Lower leg skin (tissue), 4 donors: ENCODE results near the gene GADD45B. TPM values are rescaled to one million over a fixed set of nuclear protein-coding genes. Genes with fewer than 3 reads are reported as not detected.

Source experiments
- DNase-seq, 2 donors: peaks; one replicate each; pipeline ENCODE4 v3.0.0-alpha.2; 2019; ENCODE audit warnings: low spot score in 2 of 2
- H3K4me3 ChIP-seq: fragments of 200-600 bp; sonication (generic); 2 replicates; pipeline ENCODE4 v1.5.1; 2017; ENCODE audit warnings: mild to moderate bottlenecking, low read depth; ENCODE audit not compliant: poor library complexity, severe bottlenecking
- CTCF ChIP-seq, 3 donors: fragments of 450-650 bp; IDR thresholded peaks; one replicate each; pipeline ENCODE4 v1.5.1; 2016; ENCODE audit warnings: antibody characterized with exemption in 3 of 3, mild to moderate bottlenecking in 3 of 3, moderate library complexity in 2 of 3
- POLR2A ChIP-seq, 2 donors: fragments of 450-650 bp; IDR thresholded peaks; one replicate each; pipeline ENCODE4 v1.6.1; 2016 to 2017; ENCODE audit warnings: antibody characterized with exemption in 2 of 2, mild to moderate bottlenecking in 1 of 2, moderate library complexity in 1 of 2
- WGBS, 2 donors: methylation state at CpG; one replicate each; pipeline ENCODE4 v1.1.5; 2018; 5-methylcytosine and 5-hydroxymethylcytosine counted together
- intact Hi-C: fragments of 100-400 bp; cut with DNase I; formaldehyde crosslinking; loops from one replicate; pipeline ENCODE4 v1.15.0; 2023; ENCODE audit warnings: low total_unique reads
- total RNA-seq, 4 donors: library from RNA; depleted of rRNA; stranded (reverse); fragments of >200 nt; gene quantifications; one replicate each; pipeline ENCODE4 v1.1.0, GENCODE V29; 2016

The GADD45B gene
- total RNA-seq, 4 donors from 2014 or later, result 74.0 to 205 (median 106) TPM

DNA sequence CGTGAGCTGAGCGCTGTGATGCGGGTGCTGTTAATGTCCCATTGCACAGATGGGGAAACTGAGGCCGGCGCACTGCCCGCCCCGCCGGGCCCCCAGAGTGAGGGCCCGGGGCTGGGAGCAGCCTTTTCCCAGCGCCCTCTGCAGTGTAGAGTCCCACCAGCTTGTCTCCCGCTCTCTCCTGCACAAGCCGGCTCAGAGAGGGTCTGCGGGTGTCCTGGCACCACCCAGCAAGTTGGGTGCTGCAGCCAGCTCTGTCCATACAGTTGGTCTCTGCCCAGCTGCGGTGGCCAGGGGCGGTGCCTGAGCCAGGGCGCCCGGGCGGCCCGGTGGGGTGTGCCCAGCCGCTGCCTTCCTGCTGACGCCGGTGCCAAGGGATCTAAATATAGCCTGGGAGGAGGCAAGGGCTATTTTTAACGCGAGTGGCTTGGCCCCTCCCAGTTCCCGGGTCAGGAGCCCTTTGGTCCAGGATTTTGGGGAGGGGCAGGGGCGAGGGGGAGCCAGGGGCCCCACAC is 19.3 kb downstream of the GADD45B start:
- DNase-seq, result peak; percentile 80 to 96
- intact Hi-C loops, result no loop called here

DNA sequence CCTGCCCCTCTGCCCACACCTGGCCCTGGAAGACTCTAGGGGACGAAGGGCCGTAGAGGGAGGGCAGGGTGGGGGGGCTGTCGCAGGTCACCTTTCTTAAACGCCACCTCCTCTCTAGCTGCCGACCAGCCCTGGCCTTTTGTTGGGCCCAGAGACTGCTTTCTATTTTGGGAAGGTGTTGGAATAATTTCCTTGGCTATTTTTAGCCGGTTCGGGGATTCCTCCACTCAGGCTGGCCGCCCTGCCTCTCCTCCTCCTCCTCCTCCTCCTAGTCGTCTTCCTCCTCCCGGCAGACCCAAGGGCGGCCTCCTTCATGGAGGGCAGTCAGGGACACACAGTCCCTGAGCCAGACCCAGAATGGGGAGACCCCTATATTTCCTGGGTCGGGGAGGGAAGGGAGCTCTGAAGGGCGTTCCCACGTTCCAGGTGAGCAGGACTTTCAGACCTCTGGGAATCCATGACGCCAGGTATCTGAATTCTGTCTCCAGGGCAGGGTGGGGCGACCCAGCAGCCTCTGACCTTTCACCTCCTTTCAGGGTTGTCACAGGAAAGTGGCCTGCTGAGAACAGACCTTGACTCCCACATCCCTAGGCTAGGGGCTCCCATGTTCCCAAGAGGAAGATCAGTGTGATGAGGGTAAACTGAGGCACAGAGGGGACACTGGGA is 19.9 kb downstream of the GADD45B start:
- DNase-seq, result no peak
- 11 to 18% methylated on average over 11 to 16 of the region's 16 CpGs for WGBS, 2 donors
- intact Hi-C loops, result no loop called here
- TF ChIP-seq CTCF (IDR thresholded peaks at IDR 0.05) (no peak), POLR2A (IDR thresholded peaks at IDR 0.05) (no peak)
- H3K4me3 ChIP-seq, result no peak overlapping the region

More for the DNA sequence above, 19.3 kb downstream of the GADD45B start:
- no peak overlapping the region for H3K4me3 ChIP-seq
- no peak for TF ChIP-seq POLR2A (IDR thresholded peaks at IDR 0.05)
- no peak for TF ChIP-seq CTCF (IDR thresholded peaks at IDR 0.05)
- 0 to 2% methylated on average over 12 to 24 of the region's 26 CpGs for WGBS, 2 donors

- intact Hi-C loops, result no loop called here
- WGBS, 2 donors, result 90 to 92% methylated on average over 10 of the region's 10 CpGs
- TF ChIP-seq CTCF (IDR thresholded peaks at IDR 0.05) (no peak), POLR2A (IDR thresholded peaks at IDR 0.05) (no peak)
- no peak for DNase-seq
- H3K4me3 ChIP-seq, result no peak overlapping the region
Measured at GRCh38 chr19:2497186-2497585, 21.3 kb downstream of the GADD45B start.

DNA sequence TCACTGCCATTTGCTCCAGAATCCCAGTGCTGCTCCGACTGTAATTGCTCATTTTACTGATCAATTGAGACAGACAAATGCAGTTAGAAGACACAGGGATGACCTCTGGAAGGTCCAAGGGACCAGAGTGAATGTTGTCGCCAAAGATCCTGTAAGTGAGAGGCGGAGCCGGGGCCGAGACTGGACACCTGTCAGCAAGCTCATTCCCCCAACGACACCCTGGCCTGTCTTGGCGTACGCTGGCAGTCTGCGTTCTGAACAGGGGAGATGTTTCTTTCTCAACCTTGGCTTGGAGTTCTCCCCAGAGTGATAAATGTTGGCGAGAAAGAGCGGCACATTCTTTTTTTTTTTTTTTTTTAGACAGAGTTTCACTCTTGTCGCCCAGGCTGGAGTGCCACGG is 24.2 kb downstream of the GADD45B start:
- intact Hi-C loops, result no loop called here
- WGBS, 2 donors, result 81% methylated on average over 13 of the region's 13 CpGs
- no peak for DNase-seq
- TF ChIP-seq CTCF (IDR thresholded peaks at IDR 0.05) (no peak), POLR2A (IDR thresholded peaks at IDR 0.05) (no peak)
- H3K4me3 ChIP-seq, result no peak overlapping the region

DNA sequence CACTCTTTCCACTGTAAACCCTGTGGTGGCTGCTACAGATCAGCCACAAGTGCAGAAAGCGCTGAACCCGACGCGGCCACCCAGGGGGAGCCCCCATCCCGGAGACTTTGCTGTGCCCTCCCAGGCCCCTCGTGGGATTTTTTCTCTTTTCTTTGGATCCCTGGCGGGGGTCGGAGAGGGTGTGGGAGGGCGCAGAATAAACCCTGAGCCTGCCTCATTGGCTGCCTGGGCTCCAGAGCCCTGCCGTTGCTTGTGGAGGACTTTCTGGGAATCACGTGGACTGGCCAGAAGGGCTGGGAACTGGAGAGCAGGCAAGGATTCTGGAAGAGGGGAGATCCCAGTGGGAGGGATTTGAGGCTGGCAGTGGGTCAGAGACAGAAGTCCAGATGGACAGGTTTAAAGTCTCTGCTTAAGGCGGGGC is 24.9 kb downstream of the GADD45B start:
- WGBS, 2 donors, result 57 to 58% methylated on average over 12 of the region's 12 CpGs
- no peak for TF ChIP-seq CTCF (IDR thresholded peaks at IDR 0.05)
- no peak for TF ChIP-seq POLR2A (IDR thresholded peaks at IDR 0.05)
- no peak overlapping the region for H3K4me3 ChIP-seq
- DNase-seq, result no peak
- intact Hi-C loops, result no loop called here
